GM12872 (cell line): ENCODE measurements around the gene MYH7B.

Experiments used
- CTCF ChIP-seq: IDR thresholded peaks from 3 replicates; pipeline ENCODE4 v1.5.1; 2011; ENCODE audit warnings: low read depth, mild to moderate bottlenecking, low read length, moderate library complexity; ENCODE audit not compliant: insufficient read depth

Gene MYH7B

GRCh38 chr20:34928411-34928810, 27.3 kb upstream of the MYH7B start:
- TF ChIP-seq CTCF = no peak

GRCh38 chr20:34931771-34932170, 23.9 kb upstream of the MYH7B start:
- TF ChIP-seq CTCF = no peak

- no peak for TF ChIP-seq CTCF
Measured at GRCh38 chr20:34938466-34939163, 17.1 kb upstream of the MYH7B start.

GRCh38 chr20:34940081-34940481, 15.6 kb upstream of the MYH7B start:
- no peak for TF ChIP-seq CTCF

GRCh38 chr20:34941226-34941625, 14.4 kb upstream of the MYH7B start:
- TF ChIP-seq CTCF = no peak

GRCh38 chr20:34942301-34942700, 13.4 kb upstream of the MYH7B start:
- no peak for TF ChIP-seq CTCF

GRCh38 chr20:34943808-34944567, 11.7 kb upstream of the MYH7B start:
- no peak for TF ChIP-seq CTCF
